Keratinocyte (primary cell): ENCODE results near the gene BABAM2. TPM values are rescaled to one million over a fixed set of nuclear protein-coding genes. Genes with fewer than 3 reads are reported as not detected.

Experiments
- DNase-seq: peaks from one replicate; pipeline ENCODE4 v3.0.0-alpha.2; 2011; ENCODE audit warnings: low read depth, missing footprints, low spot score
- FAIRE-seq: peaks from 2 replicates; lab custom pipeline; 2011; peaks lifted over from hg19 to GRCh38; lab: Jason Lieb, UNC
- H2AFZ ChIP-seq: 2 replicates; pipeline ENCODE4 v1.6.0; 2012; ENCODE audit warnings: low read length, control low read depth, inconsistent platforms; ENCODE audit not compliant: control insufficient read depth
- H3K27ac ChIP-seq: 2 replicates; pipeline ENCODE4 v1.5.1; 2011; ENCODE audit warnings: low read length; ENCODE audit not compliant: control insufficient read depth, insufficient read depth
- H3K27me3 ChIP-seq: 3 replicates; pipeline ENCODE4 v1.6.0; 2011; ENCODE audit warnings: low read length; ENCODE audit not compliant: control insufficient read depth, insufficient read depth; ENCODE audit errors: extremely low read depth
- H3K36me3 ChIP-seq, 2 experiments: 2 replicates in 1 of 2; 3 replicates in 1 of 2; pipeline ENCODE4 v1.5.1; 2011; ENCODE audit warnings: low read length in 2 of 2, mild to moderate bottlenecking in 1 of 2; ENCODE audit not compliant: control insufficient read depth in 2 of 2, insufficient read depth in 2 of 2; ENCODE audit errors: extremely low read depth in 1 of 2
- H3K4me1 ChIP-seq: 3 replicates; pipeline ENCODE4 v1.5.1; 2011; ENCODE audit warnings: low read length; ENCODE audit not compliant: control insufficient read depth, insufficient read depth; ENCODE audit errors: extremely low read depth
- H3K4me2 ChIP-seq: 3 replicates; pipeline ENCODE4 v1.6.0; 2011; ENCODE audit warnings: low read depth, low read length; ENCODE audit not compliant: control insufficient read depth, insufficient read depth; ENCODE audit errors: extremely low read depth
- H3K4me3 ChIP-seq, 3 experiments: fragments of 200-600 bp in 1 of 3; sonication (generic) in 1 of 3; 2 replicates in 2 of 3; 3 replicates in 1 of 3; pipeline ENCODE4 v1.5.1; 2011 to 2016; ENCODE audit warnings: low read length in 3 of 3, mild to moderate bottlenecking in 3 of 3, control low read depth in 2 of 3, inconsistent platforms in 1 of 3, low read depth in 1 of 3, mixed read lengths in 1 of 3, mixed run types in 1 of 3, moderate library complexity in 1 of 3; ENCODE audit not compliant: control insufficient read depth in 2 of 3, insufficient read depth in 2 of 3; ENCODE audit errors: extremely low read depth in 1 of 3
- H3K79me2 ChIP-seq: 2 replicates; pipeline ENCODE4 v1.6.0; 2012; ENCODE audit warnings: low read length; ENCODE audit not compliant: control insufficient read depth, insufficient read depth
- H3K9ac ChIP-seq: 3 replicates; pipeline ENCODE4 v1.6.0; 2011; ENCODE audit warnings: low read length; ENCODE audit not compliant: control insufficient read depth, insufficient read depth; ENCODE audit errors: extremely low read depth
- H3K9me1 ChIP-seq: 3 replicates; pipeline ENCODE4 v1.6.0; 2011; ENCODE audit warnings: low read length; ENCODE audit not compliant: control insufficient read depth, insufficient read depth; ENCODE audit errors: extremely low read depth
- H3K9me3 ChIP-seq: 2 replicates; pipeline ENCODE4 v1.5.1; 2012; ENCODE audit warnings: low read depth, low read length; ENCODE audit not compliant: control insufficient read depth
- H4K20me1 ChIP-seq: 3 replicates; pipeline ENCODE4 v1.6.0; 2011; ENCODE audit warnings: low read length; ENCODE audit not compliant: control insufficient read depth, insufficient read depth; ENCODE audit errors: extremely low read depth
- EZH2 ChIP-seq: IDR thresholded peaks from one replicate; pipeline ENCODE4 v1.6.1; 2012; ENCODE audit warnings: inconsistent platforms, mild to moderate bottlenecking, low read length, moderate library complexity
- dilution Hi-C: fragments of 300-500 bp; cut with MboI; formaldehyde crosslinking; loops from one replicate; pipeline ENCODE4 v1.7.0; 2020; ENCODE audit warnings: low sequenced_read_pairs; ENCODE audit not compliant: extremely low pct_ligation_motif_present
- polyA plus RNA-seq, 5 experiments: library from polyadenylated mRNA; depleted of rRNA in 3 of 5; stranded (reverse) in 3 of 5; stranded (forward) in 1 of 5; unstranded in 1 of 5; fragments of >200 nt; gene quantifications; 1 replicate in 1 of 5; 2 replicates in 3 of 5; 3 replicates in 1 of 5; pipeline versions ENCODE4 v1.2.1 to v1.2.3, GENCODE V29; 2011 to 2012; ENCODE audit warnings: missing spikeins in 2 of 5, low read depth in 1 of 5, low replicate concordance in 1 of 5
- TF ChIP-seq, protein P1 (sequence below), 3 experiments: IDR thresholded peaks in 1 of 3; conservative IDR thresholded peaks in 1 of 3; optimal IDR thresholded peaks in 1 of 3; 2 replicates in 2 of 3; 3 replicates in 1 of 3; pipeline versions ENCODE3 to v1.5.1; 2011; ENCODE audit warnings: low read length in 3 of 3, mild to moderate bottlenecking in 3 of 3, moderate library complexity in 2 of 3, control low read depth in 1 of 3, inconsistent platforms in 1 of 3; ENCODE audit not compliant: insufficient read depth in 2 of 3; ENCODE audit errors: extremely low read depth in 1 of 3

The BABAM2 gene
- polyA plus RNA-seq, 1 donor (not counting 4 experiments of a cell fraction or from before 2014, with no cell fraction given), result 29.8 TPM

DNA sequence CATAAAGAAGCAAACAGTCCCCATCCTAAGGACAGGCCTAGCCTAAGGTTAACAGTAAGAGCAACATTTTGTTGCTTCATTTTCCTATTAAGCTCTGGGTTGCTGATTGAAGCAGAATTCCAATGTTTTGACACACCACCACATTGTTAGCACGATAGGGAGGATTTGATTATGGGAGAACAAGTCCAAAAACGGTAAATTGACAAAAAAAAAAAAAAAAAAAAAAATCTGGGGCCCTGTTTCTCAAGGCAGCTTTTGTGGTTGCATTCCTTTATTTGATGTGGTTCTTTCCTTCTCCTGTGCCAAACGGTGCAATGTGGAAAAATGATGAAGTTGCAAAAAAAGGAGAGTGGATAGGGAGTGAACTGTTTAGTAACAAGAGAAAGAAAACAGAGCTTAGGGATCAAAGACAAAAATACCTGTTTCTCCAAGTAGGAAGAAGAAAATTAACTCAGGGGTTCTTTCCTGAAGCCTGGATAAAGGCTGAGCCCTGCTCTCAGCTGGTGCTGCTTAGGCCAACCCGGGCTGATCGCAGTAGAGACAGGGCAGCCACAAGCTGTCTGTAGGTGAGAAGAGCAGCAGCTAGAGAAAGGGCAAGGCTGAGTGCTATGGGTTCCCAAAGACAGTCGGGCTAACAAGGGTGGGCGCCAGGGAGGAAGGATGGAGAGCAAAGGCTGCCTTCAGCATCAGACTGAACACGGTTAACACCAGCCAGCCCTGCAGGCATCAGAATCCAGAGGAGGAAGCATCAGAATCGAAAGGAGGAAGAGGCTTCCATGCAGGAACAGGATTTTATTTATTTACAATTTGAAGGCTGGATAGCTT is 334.3 kb downstream of the BABAM2 start:
- Histone ChIP-seq H3K4me3 (no peak overlapping the region), H3K79me2 (no peaks in the 10 kb centered on the region), H2AFZ (no peak overlapping the region), H3K4me1 (no peaks in the 10 kb centered on the region), H3K9me3 (no peaks in the 10 kb centered on the region), H3K27ac (no peak overlapping the region), H3K9me1 (no peaks in the 10 kb centered on the region), H3K4me2 (no peak overlapping the region), H4K20me1 (no peaks in the 10 kb centered on the region), H3K9ac (no peak overlapping the region), H3K27me3 (no peaks in the 10 kb centered on the region), H3K36me3 (no peaks in the 10 kb centered on the region)
- dilution Hi-C loops, result no loop called here
- TF ChIP-seq, protein P1, sequence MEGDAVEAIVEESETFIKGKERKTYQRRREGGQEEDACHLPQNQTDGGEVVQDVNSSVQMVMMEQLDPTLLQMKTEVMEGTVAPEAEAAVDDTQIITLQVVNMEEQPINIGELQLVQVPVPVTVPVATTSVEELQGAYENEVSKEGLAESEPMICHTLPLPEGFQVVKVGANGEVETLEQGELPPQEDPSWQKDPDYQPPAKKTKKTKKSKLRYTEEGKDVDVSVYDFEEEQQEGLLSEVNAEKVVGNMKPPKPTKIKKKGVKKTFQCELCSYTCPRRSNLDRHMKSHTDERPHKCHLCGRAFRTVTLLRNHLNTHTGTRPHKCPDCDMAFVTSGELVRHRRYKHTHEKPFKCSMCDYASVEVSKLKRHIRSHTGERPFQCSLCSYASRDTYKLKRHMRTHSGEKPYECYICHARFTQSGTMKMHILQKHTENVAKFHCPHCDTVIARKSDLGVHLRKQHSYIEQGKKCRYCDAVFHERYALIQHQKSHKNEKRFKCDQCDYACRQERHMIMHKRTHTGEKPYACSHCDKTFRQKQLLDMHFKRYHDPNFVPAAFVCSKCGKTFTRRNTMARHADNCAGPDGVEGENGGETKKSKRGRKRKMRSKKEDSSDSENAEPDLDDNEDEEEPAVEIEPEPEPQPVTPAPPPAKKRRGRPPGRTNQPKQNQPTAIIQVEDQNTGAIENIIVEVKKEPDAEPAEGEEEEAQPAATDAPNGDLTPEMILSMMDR (optimal IDR thresholded peaks at IDR 0.05 in 1 of 3, IDR thresholded peaks at IDR 0.05 in 1 of 3, conservative IDR thresholded peaks at IDR 0.05 in 1 of 3; ENCODE audit: extremely low read depth in 1 of 3, insufficient read depth in 2 of 3, low read length in 3 of 3), result no peak
- no peak for TF ChIP-seq EZH2
- FAIRE-seq (no peak), DNase-seq (no peak)

DNA sequence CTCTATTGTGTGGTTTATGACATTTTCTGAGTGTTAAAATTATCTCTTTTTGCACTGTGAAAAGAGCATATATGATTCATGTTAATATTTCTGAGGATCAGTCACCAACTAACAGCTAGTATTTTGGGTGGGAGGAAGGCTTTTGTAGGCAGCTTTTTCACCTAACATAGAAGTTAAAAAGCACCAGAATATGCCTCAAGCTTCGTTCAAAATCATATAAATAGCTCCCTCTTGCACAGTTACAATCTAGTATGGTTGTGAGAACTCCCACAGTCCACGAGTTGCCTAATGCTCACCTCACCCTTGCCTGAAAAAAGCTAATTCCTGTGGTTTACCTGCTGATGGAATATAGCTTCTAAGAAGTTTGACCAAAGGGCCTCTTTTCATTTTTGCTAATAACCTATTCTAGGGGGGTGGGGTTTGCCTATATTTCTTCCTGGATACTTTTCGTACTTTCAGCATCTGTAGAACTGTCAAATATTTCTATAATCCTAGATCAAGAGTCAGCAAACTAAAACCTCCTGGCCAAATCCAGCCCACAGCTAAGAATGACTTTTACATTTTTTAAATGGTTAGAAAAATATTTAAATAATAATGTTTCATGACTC is 335.0 kb downstream of the BABAM2 start:
- Histone ChIP-seq H4K20me1 (no peaks in the 10 kb centered on the region), H3K4me1 (no peaks in the 10 kb centered on the region), H3K79me2 (no peaks in the 10 kb centered on the region), H2AFZ (no peak overlapping the region), H3K36me3 (no peaks in the 10 kb centered on the region), H3K9me1 (no peaks in the 10 kb centered on the region), H3K4me2 (no peak overlapping the region), H3K9ac (no peak overlapping the region), H3K4me3 (no peak overlapping the region), H3K27me3 (no peaks in the 10 kb centered on the region), H3K27ac (no peak overlapping the region), H3K9me3 (no peaks in the 10 kb centered on the region)
- TF ChIP-seq, protein P1 (optimal IDR thresholded peaks at IDR 0.05 in 1 of 3, IDR thresholded peaks at IDR 0.05 in 1 of 3, conservative IDR thresholded peaks at IDR 0.05 in 1 of 3; ENCODE audit: extremely low read depth in 1 of 3, insufficient read depth in 2 of 3, low read length in 3 of 3), result no peak
- no peak for TF ChIP-seq EZH2
- DNase-seq (no peak), FAIRE-seq (peak; percentile 34)
- dilution Hi-C loops, result no loop called here
